Islet precursor cell (in vitro differentiated cells): ENCODE results near the gene TCEA2.

Experiments used
- DNase-seq: peaks from one replicate; pipeline ENCODE4 v3.0.0-alpha.2; 2018

The TCEA2 gene

GRCh38 chr20:64050261-64051032, 12.6 kb upstream of the TCEA2 start:
- no peak for DNase-seq

GRCh38 chr20:64051033-64051452, 12.0 kb upstream of the TCEA2 start:
- DNase-seq = no peak

GRCh38 chr20:64051561-64052325, 11.3 kb upstream of the TCEA2 start:
- no peak for DNase-seq

- DNase-seq = no peak
Measured at GRCh38 chr20:64052326-64052722, 10.7 kb upstream of the TCEA2 start.

GRCh38 chr20:64052987-64053840, 9.8 kb upstream of the TCEA2 start:
- no peak for DNase-seq

- peak; percentile 87 for DNase-seq
Measured at GRCh38 chr20:64053841-64054661, 8.9 kb upstream of the TCEA2 start.

GRCh38 chr20:64055396-64055892, 7.6 kb upstream of the TCEA2 start:
- DNase-seq = no peak

GRCh38 chr20:64055893-64056638, 6.9 kb upstream of the TCEA2 start:
- DNase-seq = peak; percentile 80

GRCh38 chr20:64056639-64056888, 6.4 kb upstream of the TCEA2 start:
- no peak for DNase-seq

GRCh38 chr20:64056889-64057627, 5.9 kb upstream of the TCEA2 start:
- DNase-seq = no peak

- peak; percentile 89 for DNase-seq
Measured at GRCh38 chr20:64057628-64058498, 5.1 kb upstream of the TCEA2 start.

GRCh38 chr20:64058536-64058935, 4.5 kb upstream of the TCEA2 start:
- no peak for DNase-seq

- DNase-seq = no peak
Measured at GRCh38 chr20:64062276-64062595, 762 bp upstream of the TCEA2 start.

GRCh38 chr20:64063389-64064144, 569 bp downstream of the TCEA2 start:
- no peak for DNase-seq

- DNase-seq = no peak
Measured at GRCh38 chr20:64064145-64064698, 1.2 kb downstream of the TCEA2 start.

GRCh38 chr20:64065062-64065973, 2.3 kb downstream of the TCEA2 start:
- DNase-seq = no peak

GRCh38 chr20:64065974-64066343, 3.0 kb downstream of the TCEA2 start:
- peak; percentile 87 for DNase-seq
